GM19238 (cell line): Measurements from ENCODE around the gene HPCAL1.

Source experiments
- DNase-seq: peaks from one replicate; pipeline ENCODE4 v3.0.0; 2011; ENCODE audit warnings: low spot score; ENCODE audit not compliant: insufficient read length

The HPCAL1 gene

GRCh38 chr2:10385933-10386773, 83.4 kb downstream of the HPCAL1 start:
- no peak for DNase-seq

- DNase-seq: no peak
Measured at GRCh38 chr2:10387033-10387432, 84.3 kb downstream of the HPCAL1 start.

GRCh38 chr2:10388954-10389560, 86.4 kb downstream of the HPCAL1 start:
- DNase-seq: no peak

- DNase-seq: no peak
Measured at GRCh38 chr2:10389573-10389972, 86.9 kb downstream of the HPCAL1 start.

- no peak for DNase-seq
Measured at GRCh38 chr2:10390369-10390801, 87.7 kb downstream of the HPCAL1 start.

- DNase-seq: no peak
Measured at GRCh38 chr2:10392100-10392499, 89.4 kb downstream of the HPCAL1 start.

- DNase-seq: no peak
Measured at GRCh38 chr2:10392548-10392947, 89.8 kb downstream of the HPCAL1 start.

GRCh38 chr2:10392951-10393639, 90.4 kb downstream of the HPCAL1 start:
- DNase-seq: no peak

- no peak for DNase-seq
Measured at GRCh38 chr2:10393640-10393982, 90.9 kb downstream of the HPCAL1 start.

- no peak for DNase-seq
Measured at GRCh38 chr2:10395893-10396292, 93.2 kb downstream of the HPCAL1 start.

GRCh38 chr2:10396464-10396863, 93.8 kb downstream of the HPCAL1 start:
- no peak for DNase-seq

- DNase-seq: no peak
Measured at GRCh38 chr2:10397297-10397875, 94.7 kb downstream of the HPCAL1 start.

- DNase-seq: no peak
Measured at GRCh38 chr2:10397878-10398277, 95.2 kb downstream of the HPCAL1 start.

GRCh38 chr2:10398496-10398895, 95.8 kb downstream of the HPCAL1 start:
- no peak for DNase-seq

GRCh38 chr2:10399358-10399757, 96.7 kb downstream of the HPCAL1 start:
- no peak for DNase-seq

- no peak for DNase-seq
Measured at GRCh38 chr2:10400002-10400401, 97.3 kb downstream of the HPCAL1 start.

- no peak for DNase-seq
Measured at GRCh38 chr2:10400568-10400977, 97.9 kb downstream of the HPCAL1 start.

- DNase-seq: no peak
Measured at GRCh38 chr2:10400978-10401951, 98.6 kb downstream of the HPCAL1 start.

- DNase-seq: no peak
Measured at GRCh38 chr2:10402062-10402585, 99.4 kb downstream of the HPCAL1 start.

GRCh38 chr2:10402653-10403215, 100.0 kb downstream of the HPCAL1 start:
- DNase-seq: no peak
